SK-N-MC (cell line): ENCODE data around the gene DCHS1.

ENCODE experiments used
- DNase-seq: peaks from one replicate; pipeline ENCODE4 v3.0.0-alpha.2; 2011; ENCODE audit warnings: low read depth, low spot score
- H3K27ac ChIP-seq: fragments of 200-600 bp; sonication (generic); 2 replicates; pipeline ENCODE4 v1.5.1; 2016; ENCODE audit warnings: mixed run types
- H3K36me3 ChIP-seq: fragments of 200-600 bp; sonication (generic); 2 replicates; pipeline ENCODE4 v1.6.1; 2017; ENCODE audit warnings: antibody characterized with exemption, low read length, mixed read lengths; ENCODE audit not compliant: insufficient read depth
- H3K4me3 ChIP-seq: fragments of 200-600 bp; sonication (generic); 2 replicates; pipeline ENCODE4 v1.5.1; 2016
- H3K9ac ChIP-seq: fragments of 200-600 bp; sonication (generic); 2 replicates; pipeline ENCODE4 v1.8.0; 2017; ENCODE audit warnings: mixed run types, mixed read lengths; ENCODE audit not compliant: insufficient read length
- H3K9me3 ChIP-seq: fragments of 200-600 bp; sonication (generic); 2 replicates; pipeline ENCODE4 v1.6.1; 2017; ENCODE audit warnings: low read depth, mild to moderate bottlenecking, antibody characterized with exemption, low read length, moderate library complexity, mixed read lengths
- EZH2 ChIP-seq: fragments of 200-600 bp; sonication (generic); IDR thresholded peaks from one replicate; pipeline ENCODE4 v1.6.1; 2017; ENCODE audit warnings: antibody characterized with exemption
- FOXP2 ChIP-seq: optimal IDR thresholded peaks from 2 replicates; pipeline ENCODE3; 2011; ENCODE audit warnings: mild to moderate bottlenecking, moderate library complexity; ENCODE audit not compliant: insufficient read depth; ENCODE audit errors: extremely low read length, control extremely low read depth
- POLR2AphosphoS5 ChIP-seq: IDR thresholded peaks from 2 replicates; pipeline ENCODE4 v1.6.1; 2012; ENCODE audit warnings: mild to moderate bottlenecking, low read depth, low read length, borderline replicate concordance

Gene DCHS1

GRCh38 chr11:6655020-6655789, 404 bp downstream of the DCHS1 start:
- Histone ChIP-seq H3K36me3 (peaks cover 6% of the 10 kb centered on the region; the same call in 1 of the 2 replicates), H3K4me3 (peak overlapping the region; percentile 93), H3K27ac (no peak overlapping the region; the same call in 1 of the 2 replicates), H3K9me3 (no peaks in the 10 kb centered on the region), H3K9ac (peak overlapping the region; percentile 81)
- no peak for DNase-seq
- no peak for TF ChIP-seq EZH2
- TF ChIP-seq POLR2AphosphoS5: no peak
- no peak for TF ChIP-seq FOXP2

- Histone ChIP-seq H3K9ac (peak overlapping the region; percentile 81), H3K36me3 (peaks cover 8% of the 10 kb centered on the region; the same call in 1 of the 2 replicates), H3K9me3 (no peaks in the 10 kb centered on the region), H3K27ac (no peak overlapping the region; the same call in 1 of the 2 replicates), H3K4me3 (peak overlapping the region; percentile 93)
- no peak for DNase-seq
- TF ChIP-seq EZH2 (no peak), FOXP2 (no peak), POLR2AphosphoS5 (no peak)
Measured at GRCh38 chr11:6654281-6655019, 1.2 kb downstream of the DCHS1 start.

GRCh38 chr11:6653656-6654055, 2.0 kb downstream of the DCHS1 start:
- Histone ChIP-seq H3K4me3 (peak overlapping the region; percentile 93), H3K9me3 (no peaks in the 10 kb centered on the region), H3K27ac (peak overlapping the region; percentile 65; the same call in 1 of the 2 replicates), H3K36me3 (peaks cover 10% of the 10 kb centered on the region), H3K9ac (no peak overlapping the region)
- DNase-seq: no peak
- TF ChIP-seq FOXP2 (no peak), EZH2 (no peak), POLR2AphosphoS5 (no peak)

GRCh38 chr11:6653097-6653496, 2.5 kb downstream of the DCHS1 start:
- H3K36me3 ChIP-seq: peaks cover 10% of the 10 kb centered on the region
- peak overlapping the region; percentile 93 for H3K4me3 ChIP-seq
- peak overlapping the region; percentile 65; the same call in 1 of the 2 replicates for H3K27ac ChIP-seq
- H3K9ac ChIP-seq: no peak overlapping the region
- DNase-seq: no peak
- H3K9me3 ChIP-seq: no peaks in the 10 kb centered on the region
- TF ChIP-seq FOXP2 (no peak), EZH2 (no peak), POLR2AphosphoS5 (no peak)

GRCh38 chr11:6652182-6652581, 3.4 kb downstream of the DCHS1 start:
- H3K36me3 ChIP-seq: peaks cover 10% of the 10 kb centered on the region
- no peaks in the 10 kb centered on the region for H3K9me3 ChIP-seq
- H3K27ac ChIP-seq: peak overlapping the region; percentile 65
- no peak for DNase-seq
- H3K9ac ChIP-seq: peak overlapping the region; percentile 26
- H3K4me3 ChIP-seq: peak overlapping the region; percentile 93; the same call in 1 of the 2 replicates
- TF ChIP-seq EZH2 (no peak), POLR2AphosphoS5 (no peak), FOXP2 (no peak)

DNA sequence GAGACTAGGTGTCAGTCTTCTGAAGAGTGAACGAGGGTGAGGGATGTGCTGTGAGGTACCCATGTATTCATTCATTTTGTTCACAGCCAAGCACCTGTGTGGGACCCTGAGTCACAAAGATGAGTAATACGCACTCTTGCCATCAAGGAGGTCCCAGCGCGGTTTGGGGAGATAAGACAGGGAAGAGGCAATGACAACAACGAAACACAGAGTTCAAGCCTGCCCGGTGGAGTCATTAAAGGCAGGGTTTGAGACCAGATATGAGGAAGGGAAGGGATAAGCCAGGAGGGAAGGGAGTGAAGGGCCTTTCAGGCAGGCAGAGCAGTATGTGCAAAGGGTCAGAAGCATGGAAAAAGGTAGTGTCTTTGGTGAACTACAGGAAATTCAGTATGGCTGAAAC, 4.6 kb downstream of the DCHS1 start:
- peaks cover 10% of the 10 kb centered on the region for H3K36me3 ChIP-seq
- no peak for TF ChIP-seq EZH2
- TF ChIP-seq FOXP2: no peak
- no peak for TF ChIP-seq POLR2AphosphoS5
- H3K9ac ChIP-seq: no peak overlapping the region
- no peak overlapping the region for H3K27ac ChIP-seq
- no peak for DNase-seq
- H3K9me3 ChIP-seq: no peaks in the 10 kb centered on the region
- no peak overlapping the region for H3K4me3 ChIP-seq

GRCh38 chr11:6650104-6650503, 5.5 kb downstream of the DCHS1 start:
- TF ChIP-seq POLR2AphosphoS5: no peak
- TF ChIP-seq EZH2: no peak
- no peak for TF ChIP-seq FOXP2
- Histone ChIP-seq H3K27ac (no peak overlapping the region), H3K36me3 (peaks cover 13% of the 10 kb centered on the region), H3K9me3 (no peaks in the 10 kb centered on the region), H3K4me3 (no peak overlapping the region), H3K9ac (no peak overlapping the region)
- DNase-seq: no peak

DNA sequence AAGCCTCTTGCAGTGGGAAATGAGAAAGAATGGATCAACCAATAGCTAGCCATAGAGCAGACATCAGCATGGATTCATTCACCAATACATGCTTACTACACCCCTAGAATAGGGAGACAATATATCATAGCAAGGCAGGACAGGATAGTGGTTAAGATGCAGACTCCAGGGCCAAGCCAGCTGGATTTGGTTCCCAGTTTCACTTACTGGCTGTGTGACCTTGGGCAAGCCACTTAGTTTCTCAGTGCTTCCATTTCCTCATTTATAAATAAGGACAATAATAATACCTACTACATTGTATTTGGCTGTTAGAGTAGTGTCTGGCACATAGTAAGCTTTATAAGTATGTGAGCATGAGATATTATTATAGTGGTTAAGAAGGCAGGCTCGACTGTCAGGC, 7.1 kb downstream of the DCHS1 start:
- H3K36me3 ChIP-seq: peaks cover 22% of the 10 kb centered on the region
- no peaks in the 10 kb centered on the region for H3K9me3 ChIP-seq
- peak overlapping the region; percentile 96 for H3K27ac ChIP-seq
- no peak overlapping the region for H3K4me3 ChIP-seq
- TF ChIP-seq POLR2AphosphoS5 (no peak), EZH2 (no peak), FOXP2 (no peak)
- H3K9ac ChIP-seq: no peak overlapping the region
- DNase-seq: no peak

- TF ChIP-seq EZH2: no peak
- no peak for TF ChIP-seq FOXP2
- TF ChIP-seq POLR2AphosphoS5: no peak
- peak overlapping the region; percentile 96 for H3K27ac ChIP-seq
- H3K36me3 ChIP-seq: peaks cover 22% of the 10 kb centered on the region
- H3K4me3 ChIP-seq: peak overlapping the region; percentile 76
- no peak overlapping the region for H3K9ac ChIP-seq
- H3K9me3 ChIP-seq: no peaks in the 10 kb centered on the region
- no peak for DNase-seq
Measured at GRCh38 chr11:6647836-6648235, 7.8 kb downstream of the DCHS1 start.
